KMS-11 (cell line): ENCODE results near the gene CDC14C.

ENCODE experiments used
- H2AFZ ChIP-seq: fragments of 200-600 bp; sonication (generic); 2 replicates; pipeline ENCODE4 v1.6.1; 2016; ENCODE audit warnings: antibody characterized with exemption, mixed run types, low read depth
- H3K27ac ChIP-seq: fragments of 200-600 bp; sonication (generic); 2 replicates; pipeline ENCODE4 v1.6.1; 2016; ENCODE audit warnings: mild to moderate bottlenecking, mixed run types
- H3K27me3 ChIP-seq: fragments of 200-600 bp; sonication (generic); 2 replicates; pipeline ENCODE4 v1.6.1; 2017; ENCODE audit warnings: mild to moderate bottlenecking, low read depth, mixed run types, moderate library complexity; ENCODE audit not compliant: insufficient read depth
- H3K36me3 ChIP-seq: fragments of 200-600 bp; sonication (generic); 2 replicates; pipeline ENCODE4 v1.6.1; 2017; ENCODE audit warnings: mild to moderate bottlenecking, mixed run types; ENCODE audit not compliant: insufficient read depth
- H3K4me1 ChIP-seq: fragments of 200-600 bp; sonication (generic); 2 replicates; pipeline ENCODE4 v1.6.1; 2016; ENCODE audit warnings: mild to moderate bottlenecking, low read depth, mixed run types; ENCODE audit not compliant: poor library complexity, severe bottlenecking
- H3K4me2 ChIP-seq: fragments of 200-600 bp; sonication (generic); 2 replicates; pipeline ENCODE4 v1.7.0; 2016; ENCODE audit warnings: mild to moderate bottlenecking, mixed run types
- H3K4me3 ChIP-seq: fragments of 200-600 bp; sonication (generic); IDR thresholded peaks from 2 replicates; pipeline ENCODE4 v1.6.1; 2017; ENCODE audit warnings: low read depth, low read length, mixed read lengths; ENCODE audit not compliant: insufficient read depth
- H3K79me2 ChIP-seq: fragments of 200-600 bp; sonication (generic); 2 replicates; pipeline ENCODE4 v1.6.1; 2016; ENCODE audit warnings: low read depth, mixed run types; ENCODE audit not compliant: insufficient read depth
- H3K9ac ChIP-seq: fragments of 200-600 bp; sonication (generic); 2 replicates; pipeline ENCODE4 v1.6.1; 2016; ENCODE audit warnings: mild to moderate bottlenecking, mixed run types
- H4K20me1 ChIP-seq: fragments of 200-600 bp; sonication (generic); 2 replicates; pipeline ENCODE4 v1.6.1; 2016; ENCODE audit warnings: mild to moderate bottlenecking, mixed run types; ENCODE audit not compliant: insufficient read depth
- TF ChIP-seq, protein P1 (sequence below): fragments of 200-600 bp; sonication (generic); conservative IDR thresholded peaks from 2 replicates; pipeline ENCODE4 v1.6.1; 2017; ENCODE audit warnings: low read depth, mild to moderate bottlenecking, antibody characterized with exemption, low read length, moderate library complexity, mixed read lengths

The CDC14C gene

GRCh38 chr7:48943279-48943990, 19.1 kb downstream of the CDC14C start:
- Histone ChIP-seq H3K36me3 (no peaks in the 10 kb centered on the region), H3K4me2 (no peak overlapping the region), H4K20me1 (no peaks in the 10 kb centered on the region), H3K4me3 (no peak overlapping the region), H3K4me1 (no peaks in the 10 kb centered on the region), H3K27ac (no peak overlapping the region), H3K27me3 (no peaks in the 10 kb centered on the region), H3K79me2 (no peaks in the 10 kb centered on the region), H3K9ac (no peak overlapping the region), H2AFZ (no peak overlapping the region)
- TF ChIP-seq, protein P1, sequence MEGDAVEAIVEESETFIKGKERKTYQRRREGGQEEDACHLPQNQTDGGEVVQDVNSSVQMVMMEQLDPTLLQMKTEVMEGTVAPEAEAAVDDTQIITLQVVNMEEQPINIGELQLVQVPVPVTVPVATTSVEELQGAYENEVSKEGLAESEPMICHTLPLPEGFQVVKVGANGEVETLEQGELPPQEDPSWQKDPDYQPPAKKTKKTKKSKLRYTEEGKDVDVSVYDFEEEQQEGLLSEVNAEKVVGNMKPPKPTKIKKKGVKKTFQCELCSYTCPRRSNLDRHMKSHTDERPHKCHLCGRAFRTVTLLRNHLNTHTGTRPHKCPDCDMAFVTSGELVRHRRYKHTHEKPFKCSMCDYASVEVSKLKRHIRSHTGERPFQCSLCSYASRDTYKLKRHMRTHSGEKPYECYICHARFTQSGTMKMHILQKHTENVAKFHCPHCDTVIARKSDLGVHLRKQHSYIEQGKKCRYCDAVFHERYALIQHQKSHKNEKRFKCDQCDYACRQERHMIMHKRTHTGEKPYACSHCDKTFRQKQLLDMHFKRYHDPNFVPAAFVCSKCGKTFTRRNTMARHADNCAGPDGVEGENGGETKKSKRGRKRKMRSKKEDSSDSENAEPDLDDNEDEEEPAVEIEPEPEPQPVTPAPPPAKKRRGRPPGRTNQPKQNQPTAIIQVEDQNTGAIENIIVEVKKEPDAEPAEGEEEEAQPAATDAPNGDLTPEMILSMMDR, result no peak

DNA sequence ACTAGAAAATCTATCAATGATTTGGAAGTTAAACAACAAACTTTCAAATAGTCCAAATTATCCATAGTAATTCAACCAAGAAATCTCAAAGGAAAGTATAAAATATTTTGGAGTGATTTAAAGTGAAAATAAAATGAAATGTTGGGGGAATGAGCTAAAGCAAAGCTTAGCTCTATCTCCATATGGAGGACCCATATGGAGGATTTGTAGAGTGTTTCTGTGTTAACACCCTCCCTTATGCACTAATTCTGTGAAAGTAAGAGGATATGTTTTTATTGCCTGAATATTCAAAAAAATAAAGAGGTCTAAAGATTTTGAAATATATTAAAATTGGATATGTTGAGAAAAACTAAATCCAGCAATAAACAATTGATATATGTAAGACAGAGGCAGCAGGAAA, 31.6 kb downstream of the CDC14C start:
- TF ChIP-seq, protein P1, result no peak
- Histone ChIP-seq H3K27ac (no peak overlapping the region), H3K27me3 (no peaks in the 10 kb centered on the region), H2AFZ (no peak overlapping the region), H3K36me3 (no peaks in the 10 kb centered on the region), H3K79me2 (no peaks in the 10 kb centered on the region), H3K4me1 (no peaks in the 10 kb centered on the region), H3K4me3 (no peak overlapping the region), H4K20me1 (no peaks in the 10 kb centered on the region), H3K9ac (no peak overlapping the region), H3K4me2 (no peak overlapping the region)

DNA sequence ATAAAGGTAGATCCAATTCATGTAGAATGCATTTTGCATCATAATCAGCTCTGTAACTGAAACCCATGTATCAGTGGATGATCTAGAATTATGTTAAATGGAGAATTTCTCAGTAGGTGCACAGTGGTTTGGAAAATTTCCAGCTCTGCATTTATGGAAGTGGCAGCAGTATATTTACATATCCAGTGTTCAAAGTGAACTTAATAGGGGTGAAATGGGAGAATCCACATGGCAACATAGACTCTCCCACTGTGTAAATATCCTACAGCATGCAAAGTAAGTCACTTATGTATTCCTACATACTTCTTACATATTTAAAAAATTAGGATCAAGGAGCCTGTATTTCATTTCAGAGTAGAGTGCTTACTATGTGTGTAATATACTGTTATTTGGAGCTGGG, 35.3 kb downstream of the CDC14C start:
- TF ChIP-seq, protein P1, result no peak
- Histone ChIP-seq H4K20me1 (no peaks in the 10 kb centered on the region), H3K4me2 (no peak overlapping the region), H3K9ac (no peak overlapping the region), H3K4me1 (no peaks in the 10 kb centered on the region), H3K36me3 (no peaks in the 10 kb centered on the region), H3K79me2 (no peaks in the 10 kb centered on the region), H3K27me3 (no peaks in the 10 kb centered on the region), H3K27ac (no peak overlapping the region), H3K4me3 (no peak overlapping the region), H2AFZ (no peak overlapping the region)

DNA sequence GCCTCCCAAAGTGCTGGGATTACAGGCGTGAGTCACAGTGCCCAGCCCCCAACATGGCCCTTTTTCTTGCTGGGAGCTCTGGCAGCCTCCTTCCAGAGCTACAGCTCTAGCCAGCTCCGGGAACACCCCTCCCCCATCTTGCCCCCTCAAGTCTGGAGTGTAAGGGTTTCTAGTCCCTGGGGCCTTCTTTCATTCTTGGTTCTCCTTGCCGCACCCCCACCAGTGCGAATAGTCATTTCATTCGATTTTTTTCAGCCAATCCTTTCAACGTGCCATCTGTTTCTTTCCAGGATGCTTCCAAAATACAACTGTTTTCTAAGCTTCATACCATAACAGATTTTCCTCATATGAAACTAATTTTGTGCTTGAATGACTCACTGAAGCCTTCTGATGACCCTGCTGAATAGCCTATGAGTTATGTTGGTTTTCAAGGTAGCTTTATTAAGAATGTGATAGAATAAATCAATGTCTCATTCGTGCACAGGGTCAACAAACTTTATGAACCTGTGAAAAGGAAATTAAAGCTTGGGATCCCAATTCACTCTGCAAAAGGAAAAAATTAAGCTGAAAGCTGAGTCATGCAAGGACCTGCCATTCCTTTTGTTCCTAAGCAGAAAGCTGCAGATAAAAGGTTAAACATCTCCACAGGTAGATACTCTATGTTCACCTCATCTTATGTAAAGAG, 38.6 kb downstream of the CDC14C start:
- H3K4me3 ChIP-seq, result no peak overlapping the region
- H4K20me1 ChIP-seq, result no peaks in the 10 kb centered on the region
- no peak overlapping the region for H3K9ac ChIP-seq
- H3K79me2 ChIP-seq, result no peaks in the 10 kb centered on the region
- no peaks in the 10 kb centered on the region for H3K27me3 ChIP-seq
- no peak overlapping the region for H2AFZ ChIP-seq
- no peak overlapping the region for H3K27ac ChIP-seq
- H3K36me3 ChIP-seq, result no peaks in the 10 kb centered on the region
- no peaks in the 10 kb centered on the region for H3K4me1 ChIP-seq
- H3K4me2 ChIP-seq, result no peak overlapping the region
- TF ChIP-seq, protein P1, result no peak
